HEK293 (cell line): Measurements from ENCODE around the gene LTN1.

Experiments used
- CTCF ChIA-PET: fragments of 350-600 bp; formaldehyde crosslinking; extraction: SDS; loops from one replicate; lab custom pipeline; 2021; ENCODE audit warnings: antibody characterized with exemption; lab: Yijun Ruan, JAX
- POLR2A ChIA-PET: fragments of 300-600 bp; formaldehyde crosslinking; extraction: SDS; loops from one replicate; lab custom pipeline; 2020; ENCODE audit warnings: antibody characterized with exemption, inconsistent platforms; lab: Yijun Ruan, JAX
- H3K27ac ChIP-seq: fragments of 200-500 bp; sonication (Bioruptor generic); 2 replicates; pipeline ENCODE4 v1.5.1; 2014; ENCODE audit warnings: low read depth, low read length, control low read depth, inconsistent platforms; ENCODE audit errors: extremely low read depth
- H3K36me3 ChIP-seq, 2 experiments: fragments of 200-500 bp in 1 of 2; sonication (Bioruptor generic) in 1 of 2; 1 replicate in 1 of 2; 2 replicates in 1 of 2; pipeline ENCODE4 v1.5.1; 2014 to 2017; ENCODE audit warnings: inconsistent platforms in 2 of 2, low read length in 2 of 2; ENCODE audit not compliant: control insufficient read depth in 2 of 2, insufficient read depth in 1 of 2
- H3K4me1 ChIP-seq: fragments of 200-500 bp; sonication (Bioruptor generic); 2 replicates; pipeline ENCODE4 v1.5.1; 2014; ENCODE audit warnings: mild to moderate bottlenecking, low read length, inconsistent platforms; ENCODE audit not compliant: control insufficient read depth, insufficient read depth
- H3K4me3 ChIP-seq: 2 replicates; pipeline ENCODE4 v1.5.1; 2011; ENCODE audit warnings: low read depth, mild to moderate bottlenecking, control low read depth, low read length, moderate library complexity
- H3K9me3 ChIP-seq: fragments of 200-500 bp; sonication (Bioruptor generic); 2 replicates; pipeline ENCODE4 v1.5.1; 2014; ENCODE audit warnings: low read depth, low read length, inconsistent platforms; ENCODE audit not compliant: control insufficient read depth, insufficient read depth
- GFI1B ChIP-seq: fragments of 450-650 bp; formaldehyde crosslinking; IDR thresholded peaks from 2 replicates; pipeline ENCODE4 v1.5.1; 2016; ENCODE audit warnings: missing biosample characterization, missing genetic modification characterization
- GLI2 ChIP-seq: fragments of 450-650 bp; formaldehyde crosslinking; IDR thresholded peaks from 2 replicates; pipeline ENCODE4; 2017; ENCODE audit warnings: missing biosample characterization, missing genetic modification characterization, low read depth, borderline replicate concordance
- MEIS1 ChIP-seq: sonication (generic); formaldehyde crosslinking; IDR thresholded peaks from 2 replicates; pipeline ENCODE4 v1.8.1; 2022; ENCODE audit warnings: missing genetic modification reagents, mild to moderate bottlenecking, borderline replicate concordance
- SALL2 ChIP-seq: fragments of 450-650 bp; formaldehyde crosslinking; IDR thresholded peaks from 2 replicates; pipeline ENCODE4 v1.5.0; 2017; ENCODE audit warnings: missing biosample characterization, mild to moderate bottlenecking, missing genetic modification characterization, borderline replicate concordance
- SP7 ChIP-seq: fragments of 450-650 bp; formaldehyde crosslinking; IDR thresholded peaks from 2 replicates; pipeline ENCODE4 v1.5.1; 2016; ENCODE audit warnings: missing biosample characterization, missing genetic modification characterization
- TSHZ1 ChIP-seq: fragments of 450-650 bp; formaldehyde crosslinking; IDR thresholded peaks from 2 replicates; pipeline ENCODE4 v1.5.1; 2016; ENCODE audit warnings: missing biosample characterization, missing genetic modification characterization, borderline replicate concordance
- ZBTB11 ChIP-seq: fragments of 450-650 bp; formaldehyde crosslinking; conservative IDR thresholded peaks from 2 replicates; pipeline ENCODE4 v1.5.1; 2016; ENCODE audit warnings: low read depth, missing biosample characterization, missing genetic modification characterization
- ZBTB7A ChIP-seq: fragments of 450-650 bp; formaldehyde crosslinking; IDR thresholded peaks from 2 replicates; pipeline ENCODE4 v1.5.1; 2016; ENCODE audit warnings: low read depth, missing biosample characterization, missing genetic modification characterization
- ZFHX2 ChIP-seq: fragments of 450-650 bp; formaldehyde crosslinking; conservative IDR thresholded peaks from 2 replicates; pipeline ENCODE4 v1.5.1; 2016; ENCODE audit warnings: missing biosample characterization, missing genetic modification characterization
- ZNF221 ChIP-seq: fragments of 450-650 bp; formaldehyde crosslinking; IDR thresholded peaks from 2 replicates; pipeline ENCODE4 v1.5.1; 2017; ENCODE audit warnings: missing biosample characterization, missing genetic modification characterization, borderline replicate concordance
- ZNF23 ChIP-seq: fragments of 450-650 bp; formaldehyde crosslinking; IDR thresholded peaks from 2 replicates; pipeline ENCODE4 v1.5.1; 2016; ENCODE audit warnings: missing biosample characterization, missing genetic modification characterization, borderline replicate concordance
- ZNF280C ChIP-seq: fragments of 450-650 bp; formaldehyde crosslinking; IDR thresholded peaks from 2 replicates; pipeline ENCODE4 v1.5.1; 2016; ENCODE audit warnings: missing biosample characterization, missing genetic modification characterization
- ZNF292 ChIP-seq: fragments of 450-650 bp; formaldehyde crosslinking; IDR thresholded peaks from 2 replicates; pipeline ENCODE4 v1.5.1; 2016; ENCODE audit warnings: low read depth, missing biosample characterization, missing genetic modification characterization, borderline replicate concordance
- ZNF391 ChIP-seq: fragments of 450-650 bp; formaldehyde crosslinking; IDR thresholded peaks from 2 replicates; pipeline ENCODE4 v1.5.1; 2016; ENCODE audit warnings: low read depth, missing biosample characterization, missing genetic modification characterization, borderline replicate concordance
- ZNF423 ChIP-seq: fragments of 450-650 bp; formaldehyde crosslinking; IDR thresholded peaks from 2 replicates; pipeline ENCODE4 v1.5.1; 2016; ENCODE audit warnings: missing biosample characterization, missing genetic modification characterization
- ZNF426 ChIP-seq: fragments of 450-650 bp; formaldehyde crosslinking; IDR thresholded peaks from 2 replicates; pipeline ENCODE4 v1.5.1; 2017; ENCODE audit warnings: missing biosample characterization, missing genetic modification characterization, mild to moderate bottlenecking, inconsistent platforms, moderate library complexity
- ZNF449 ChIP-seq: fragments of 450-650 bp; formaldehyde crosslinking; IDR thresholded peaks from 2 replicates; pipeline ENCODE4 v1.5.1; 2017; ENCODE audit warnings: missing biosample characterization, mild to moderate bottlenecking, missing genetic modification characterization, moderate library complexity
- ZNF561 ChIP-seq: fragments of 450-650 bp; IDR thresholded peaks from 2 replicates; pipeline ENCODE4 v1.5.1; 2018; ENCODE audit warnings: missing biosample characterization, missing genetic modification characterization, borderline replicate concordance
- ZNF658 ChIP-seq: fragments of 450-650 bp; formaldehyde crosslinking; IDR thresholded peaks from 2 replicates; pipeline ENCODE4; 2016; ENCODE audit warnings: missing biosample characterization, missing genetic modification characterization
- ZNF791 ChIP-seq: fragments of 450-650 bp; formaldehyde crosslinking; IDR thresholded peaks from 2 replicates; pipeline ENCODE4 v1.5.1; 2016; ENCODE audit warnings: missing biosample characterization, missing genetic modification characterization

LTN1 gene

GRCh38 chr21:28949318-28949717, 43.4 kb downstream of the LTN1 start (continued):
- TF ChIP-seq ZFHX2 (tag by site-specific recombination) (no peak), MEIS1 (no peak)

- Histone ChIP-seq H3K4me1 (no peaks in the 10 kb centered on the region), H3K36me3 (peaks cover 51 to 63% of the 10 kb centered on the region in 2 experiments), H3K4me3 (no peak overlapping the region), H3K27ac (no peak overlapping the region), H3K9me3 (no peaks in the 10 kb centered on the region)
- CTCF ChIA-PET: no interaction called here
- POLR2A ChIA-PET: no interaction called here
- no peak for TF ChIP-seq GLI2 (tag by site-specific recombination)
- no peak for TF ChIP-seq TSHZ1 (tag by site-specific recombination)
- TF ChIP-seq ZNF449 (tag by site-specific recombination): no peak
- no peak for TF ChIP-seq ZBTB7A (tag by site-specific recombination)
- no peak for TF ChIP-seq SALL2
- no peak for TF ChIP-seq ZFHX2 (tag by site-specific recombination)
- no peak for TF ChIP-seq SP7 (tag by site-specific recombination)
- TF ChIP-seq ZNF426 (tag by site-specific recombination): no peak
- no peak for TF ChIP-seq ZNF23 (tag by site-specific recombination)
- no peak for TF ChIP-seq ZNF221 (tag by site-specific recombination)
- no peak for TF ChIP-seq ZNF292 (tag by site-specific recombination)
- TF ChIP-seq ZNF658 (tag by site-specific recombination): no peak
- TF ChIP-seq ZNF791 (tag by site-specific recombination): no peak
- TF ChIP-seq ZNF280C (tag by site-specific recombination): no peak
- no peak for TF ChIP-seq ZNF561 (tag by site-specific recombination)
- no peak for TF ChIP-seq ZBTB11
- no peak for TF ChIP-seq GFI1B (tag by site-specific recombination)
- TF ChIP-seq ZNF391 (tag by site-specific recombination): no peak
- TF ChIP-seq ZNF423: no peak
Observed at GRCh38 chr21:28944296-28944695, 48.4 kb downstream of the LTN1 start.
